Measurements from ENCODE around the gene JAML.

JAML gene

GRCh38 chr11:118155776-118156530, 68.9 kb downstream of the JAML start:
- no peak for TF ChIP-seq CTCF (IDR thresholded peaks at IDR 0.05)

- no peak for TF ChIP-seq CTCF (IDR thresholded peaks at IDR 0.05)
Observed at GRCh38 chr11:118154641-118155040, 70.2 kb downstream of the JAML start.

- no peak for TF ChIP-seq CTCF (IDR thresholded peaks at IDR 0.05)
Observed at GRCh38 chr11:118153976-118154375, 70.8 kb downstream of the JAML start.

GRCh38 chr11:118153516-118153915, 71.3 kb downstream of the JAML start:
- TF ChIP-seq CTCF (IDR thresholded peaks at IDR 0.05), result no peak

GRCh38 chr11:118152552-118153471, 72.0 kb downstream of the JAML start, which contains the start of gene SCN4B:
Gene SCN4B, minus strand, starts transcription at chr11:118152823. Its CDS starts 150 bp downstream, at chr11:118152673.
- TF ChIP-seq CTCF (IDR thresholded peaks at IDR 0.05), result no peak

GRCh38 chr11:118152020-118152551, 72.7 kb downstream of the JAML start:
- no peak for TF ChIP-seq CTCF (IDR thresholded peaks at IDR 0.05)

- no peak for TF ChIP-seq CTCF (IDR thresholded peaks at IDR 0.05)
Observed at GRCh38 chr11:118151431-118151830, 73.4 kb downstream of the JAML start.
